ENCODE data around the gene ARGLU1. TPM values are rescaled to one million over a fixed set of nuclear protein-coding genes. Genes with fewer than 3 reads are reported as not detected.

The ARGLU1 gene
- total and polyA plus RNA-seq, 2 experiments from 2014 or later, result 121 to 126 TPM

DNA sequence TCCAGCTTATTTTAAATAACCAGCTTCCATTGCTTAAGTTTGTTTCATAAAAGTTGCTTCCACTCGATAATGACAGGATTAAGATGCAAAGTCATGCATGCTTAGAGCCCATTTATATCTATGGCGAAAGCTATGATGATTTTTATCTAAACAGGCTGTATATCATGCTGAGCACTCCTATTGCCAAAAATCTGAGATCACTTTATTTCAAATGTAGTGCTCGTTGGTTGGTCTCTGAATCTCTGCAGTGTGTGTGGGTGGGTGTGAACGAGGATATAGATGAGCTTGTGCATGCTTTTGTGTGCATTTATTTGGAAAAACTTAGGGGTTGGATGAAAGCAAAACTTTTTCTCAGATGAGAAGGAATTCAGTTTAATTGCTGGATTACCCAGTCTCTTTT lies 27.0 kb upstream of the ARGLU1 start:
- WGBS (ENCODE audit: low lambda C conversion rate, missing lambda C conversion rate), result 67% methylated on average over 4 of the region's 4 CpGs
- Histone ChIP-seq H3K27me3 (no peaks in the 10 kb centered on the region), H3K9me3 (ENCODE audit: low read depth) (no peaks in the 10 kb centered on the region), H3K36me3 (replicated peaks; ENCODE audit: insufficient read depth, low read depth) (no peaks in the 10 kb centered on the region), H3K4me3 (no peak overlapping the region), H2AFZ (no peak overlapping the region), H3K27ac (no peak overlapping the region), H3K4me1 (ENCODE audit: insufficient read depth) (no peaks in the 10 kb centered on the region), H3K4me2 (no peak overlapping the region), H4K20me1 (ENCODE audit: insufficient read depth, poor library complexity, severe bottlenecking) (no peaks in the 10 kb centered on the region), H3K9me2 (replicated peaks; ENCODE audit: insufficient read depth) (no peaks in the 10 kb centered on the region), H3K79me2 (no peaks in the 10 kb centered on the region)
- no peak for TF ChIP-seq EZH2 (IDR thresholded peaks at IDR 0.05; ENCODE audit: borderline replicate concordance)
- TF ChIP-seq EZH2phosphoT487 (IDR thresholded peaks at IDR 0.05; ENCODE audit: low read depth, severe bottlenecking, unreplicated experiment), result no peak
- TF ChIP-seq, protein P1, sequence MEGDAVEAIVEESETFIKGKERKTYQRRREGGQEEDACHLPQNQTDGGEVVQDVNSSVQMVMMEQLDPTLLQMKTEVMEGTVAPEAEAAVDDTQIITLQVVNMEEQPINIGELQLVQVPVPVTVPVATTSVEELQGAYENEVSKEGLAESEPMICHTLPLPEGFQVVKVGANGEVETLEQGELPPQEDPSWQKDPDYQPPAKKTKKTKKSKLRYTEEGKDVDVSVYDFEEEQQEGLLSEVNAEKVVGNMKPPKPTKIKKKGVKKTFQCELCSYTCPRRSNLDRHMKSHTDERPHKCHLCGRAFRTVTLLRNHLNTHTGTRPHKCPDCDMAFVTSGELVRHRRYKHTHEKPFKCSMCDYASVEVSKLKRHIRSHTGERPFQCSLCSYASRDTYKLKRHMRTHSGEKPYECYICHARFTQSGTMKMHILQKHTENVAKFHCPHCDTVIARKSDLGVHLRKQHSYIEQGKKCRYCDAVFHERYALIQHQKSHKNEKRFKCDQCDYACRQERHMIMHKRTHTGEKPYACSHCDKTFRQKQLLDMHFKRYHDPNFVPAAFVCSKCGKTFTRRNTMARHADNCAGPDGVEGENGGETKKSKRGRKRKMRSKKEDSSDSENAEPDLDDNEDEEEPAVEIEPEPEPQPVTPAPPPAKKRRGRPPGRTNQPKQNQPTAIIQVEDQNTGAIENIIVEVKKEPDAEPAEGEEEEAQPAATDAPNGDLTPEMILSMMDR (IDR thresholded peaks at IDR 0.05; ENCODE audit: poor library complexity), result no peak
- DNase-seq (ENCODE audit: low spot score), result no peak

GRCh38 chr13:106593132-106593531 lies 25.2 kb upstream of the ARGLU1 start:
- WGBS (ENCODE audit: low lambda C conversion rate, missing lambda C conversion rate), result 96% methylated on average over 5 of the region's 5 CpGs
- Histone ChIP-seq H3K27ac (no peak overlapping the region), H4K20me1 (ENCODE audit: insufficient read depth, poor library complexity, severe bottlenecking) (no peaks in the 10 kb centered on the region), H3K9me3 (ENCODE audit: low read depth) (no peaks in the 10 kb centered on the region), H2AFZ (no peak overlapping the region), H3K4me2 (no peak overlapping the region), H3K9me2 (replicated peaks; ENCODE audit: insufficient read depth) (no peaks in the 10 kb centered on the region), H3K4me1 (ENCODE audit: insufficient read depth) (no peaks in the 10 kb centered on the region), H3K4me3 (no peak overlapping the region), H3K27me3 (no peaks in the 10 kb centered on the region), H3K36me3 (replicated peaks; ENCODE audit: insufficient read depth, low read depth) (no peaks in the 10 kb centered on the region), H3K79me2 (no peaks in the 10 kb centered on the region)
- TF ChIP-seq EZH2 (IDR thresholded peaks at IDR 0.05; ENCODE audit: borderline replicate concordance), result no peak
- TF ChIP-seq EZH2phosphoT487 (IDR thresholded peaks at IDR 0.05; ENCODE audit: low read depth, severe bottlenecking, unreplicated experiment), result no peak
- TF ChIP-seq, protein P1 (IDR thresholded peaks at IDR 0.05; ENCODE audit: poor library complexity), result no peak
- no peak for DNase-seq (ENCODE audit: low spot score)

DNA sequence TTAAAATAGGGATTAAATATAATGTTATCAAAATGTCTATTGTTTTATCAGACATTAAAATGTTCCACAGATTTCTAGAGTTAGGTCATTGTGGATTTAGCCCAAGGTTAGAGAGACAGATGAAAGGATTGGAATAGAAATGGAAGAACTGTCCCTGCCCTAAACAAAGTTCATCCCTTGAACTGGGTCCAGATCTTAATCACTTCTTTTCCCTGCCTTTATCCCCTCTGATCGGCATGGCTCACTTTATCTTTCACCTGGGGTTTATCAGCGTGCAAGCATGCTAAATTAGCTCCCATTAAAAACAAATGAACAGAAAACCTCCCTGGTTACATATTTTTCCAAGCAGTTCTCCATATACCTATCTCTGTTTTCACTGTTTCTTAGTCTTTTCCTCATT lies 23.4 kb upstream of the ARGLU1 start:
- H3K79me2 ChIP-seq, result no peaks in the 10 kb centered on the region
- H3K4me3 ChIP-seq, result no peak overlapping the region
- 51% methylated on average over 2 of the region's 2 CpGs for WGBS (ENCODE audit: low lambda C conversion rate, missing lambda C conversion rate)
- DNase-seq (ENCODE audit: low spot score), result no peak
- H3K36me3 ChIP-seq (replicated peaks; ENCODE audit: insufficient read depth, low read depth), result no peaks in the 10 kb centered on the region
- no peaks in the 10 kb centered on the region for H3K27me3 ChIP-seq
- TF ChIP-seq, protein P1 (IDR thresholded peaks at IDR 0.05; ENCODE audit: poor library complexity), result no peak
- no peak for TF ChIP-seq EZH2 (IDR thresholded peaks at IDR 0.05; ENCODE audit: borderline replicate concordance)
- no peak for TF ChIP-seq EZH2phosphoT487 (IDR thresholded peaks at IDR 0.05; ENCODE audit: low read depth, severe bottlenecking, unreplicated experiment)
- H4K20me1 ChIP-seq (ENCODE audit: insufficient read depth, poor library complexity, severe bottlenecking), result no peaks in the 10 kb centered on the region
- peak overlapping the region; percentile 20 for H3K27ac ChIP-seq
- no peaks in the 10 kb centered on the region for H3K4me1 ChIP-seq (ENCODE audit: insufficient read depth)
- no peak overlapping the region for H3K4me2 ChIP-seq
- H3K9me3 ChIP-seq (ENCODE audit: low read depth), result no peaks in the 10 kb centered on the region
- H3K9me2 ChIP-seq (replicated peaks; ENCODE audit: insufficient read depth), result no peaks in the 10 kb centered on the region
- H2AFZ ChIP-seq, result no peak overlapping the region

DNA sequence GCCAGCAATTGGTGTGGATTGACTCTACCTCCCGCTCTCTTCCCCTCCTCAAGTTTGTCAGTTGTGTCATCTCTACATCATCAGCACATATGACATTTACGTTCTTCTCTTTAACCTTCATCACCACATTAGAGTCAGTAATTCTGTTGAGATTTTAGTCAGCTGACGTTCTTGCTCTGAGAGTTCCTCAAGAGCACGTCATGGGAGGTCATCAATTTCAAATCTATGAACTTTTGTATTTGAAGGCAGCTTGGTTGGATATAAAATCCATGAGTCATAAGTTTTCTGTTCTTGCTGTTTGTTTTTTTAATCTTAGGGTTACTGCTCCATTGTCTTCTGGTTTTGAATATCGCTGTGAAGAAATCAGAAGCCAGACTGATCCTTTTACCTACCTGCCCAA lies 21.8 kb upstream of the ARGLU1 start:
- Histone ChIP-seq H3K9me3 (ENCODE audit: low read depth) (no peaks in the 10 kb centered on the region), H3K4me3 (no peak overlapping the region), H3K9me2 (replicated peaks; ENCODE audit: insufficient read depth) (no peaks in the 10 kb centered on the region), H3K4me2 (no peak overlapping the region), H3K4me1 (ENCODE audit: insufficient read depth) (no peaks in the 10 kb centered on the region), H3K27me3 (no peaks in the 10 kb centered on the region), H3K36me3 (replicated peaks; ENCODE audit: insufficient read depth, low read depth) (no peaks in the 10 kb centered on the region), H3K27ac (no peak overlapping the region), H2AFZ (no peak overlapping the region), H4K20me1 (ENCODE audit: insufficient read depth, poor library complexity, severe bottlenecking) (no peaks in the 10 kb centered on the region), H3K79me2 (no peaks in the 10 kb centered on the region)
- TF ChIP-seq, protein P1 (IDR thresholded peaks at IDR 0.05; ENCODE audit: poor library complexity), result no peak
- TF ChIP-seq EZH2phosphoT487 (IDR thresholded peaks at IDR 0.05; ENCODE audit: low read depth, severe bottlenecking, unreplicated experiment) (no peak), EZH2 (IDR thresholded peaks at IDR 0.05; ENCODE audit: borderline replicate concordance) (no peak)
- 95% methylated on average over 5 of the region's 5 CpGs for WGBS (ENCODE audit: low lambda C conversion rate, missing lambda C conversion rate)
- no peak for DNase-seq (ENCODE audit: low spot score)

All from hepatocyte (in vitro differentiated cells).